Colonic mucosa (tissue), 4 donors: Measurements from ENCODE around the gene TFIP11. TPM values are rescaled to one million over a fixed set of nuclear protein-coding genes. Genes with fewer than 3 reads are reported as not detected.

ENCODE experiments used
- DNase-seq: peaks from one replicate; pipeline ENCODE4 v3.0.0-alpha.2; 2020
- H3K27ac ChIP-seq: fragments of 200-600 bp; one replicate; pipeline ENCODE4 v1.8.0; 2021
- H3K27me3 ChIP-seq: fragments of 200-600 bp; one replicate; pipeline ENCODE4 v1.8.0; 2021
- H3K36me3 ChIP-seq: fragments of 200-600 bp; one replicate; pipeline ENCODE4 v1.8.0; 2021
- H3K4me1 ChIP-seq: fragments of 200-600 bp; one replicate; pipeline ENCODE4 v1.8.0; 2021; ENCODE audit warnings: mild to moderate bottlenecking
- H3K4me3 ChIP-seq: fragments of 200-600 bp; one replicate; pipeline ENCODE4 v1.8.0; 2021
- H3K9ac ChIP-seq, 2 donors: one replicate each; pipeline ENCODE4 v1.7.0; 2013; ENCODE audit warnings: control low read depth in 2 of 2, low read depth in 2 of 2, low read length in 2 of 2
- H3K9me3 ChIP-seq: fragments of 200-600 bp; one replicate; pipeline ENCODE4 v1.8.0; 2021
- intact Hi-C: fragments of 100-400 bp; cut with DNase I; formaldehyde crosslinking; loops from one replicate; pipeline ENCODE4 v1.14.1; 2022
- total RNA-seq, 2 donors: library from RNA; stranded (reverse); fragmentation: NEBNext Ultra II Directional in 1 of 2; extraction: Animal tissue kit (Norgen Biotek cat#: 25700) in 1 of 2; gene quantifications; one replicate each; pipeline ENCODE4 v1.2.1, GENCODE V29; 2021
- TF ChIP-seq, protein P1 (sequence below): fragments of 200-600 bp; IDR thresholded peaks from one replicate; pipeline ENCODE4 v1.8.0; 2022; ENCODE audit warnings: antibody characterized with exemption, mild to moderate bottlenecking
- donor health status: healthy.
- donor health status: DM: no; HTN: no; CAD: no.
- donor health status: DM: no; HTN: no; CAD: no.

The TFIP11 gene
- total RNA-seq, 2 donors from 2014 or later: 31.8 to 36.4 TPM

DNA sequence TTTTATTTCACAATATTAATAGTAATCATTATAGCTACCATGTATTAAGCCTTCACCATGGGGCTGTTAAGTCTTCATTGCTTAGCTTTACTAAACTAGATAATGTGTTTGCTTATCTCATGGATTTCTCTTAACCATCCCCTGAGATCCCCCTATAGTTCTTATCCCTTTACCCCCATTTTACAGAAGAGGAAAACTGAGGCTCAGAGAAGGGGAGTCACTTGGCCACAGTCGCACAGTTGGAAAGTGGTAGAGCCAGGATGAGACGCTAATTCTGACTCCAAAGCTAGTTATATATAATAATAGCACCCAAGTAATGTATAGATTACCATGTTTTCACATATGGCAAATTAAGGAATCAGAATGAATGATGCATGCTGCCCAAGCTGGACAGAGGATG is 9.7 kb upstream of the TFIP11 start:
- H3K36me3 ChIP-seq: no peaks in the 10 kb centered on the region
- no peaks in the 10 kb centered on the region for H3K27me3 ChIP-seq
- intact Hi-C loops: no loop called here
- no peaks in the 10 kb centered on the region for H3K4me1 ChIP-seq
- H3K27ac ChIP-seq: no peak overlapping the region
- no peak overlapping the region for H3K9ac ChIP-seq
- no peaks in the 10 kb centered on the region for H3K9me3 ChIP-seq
- TF ChIP-seq, protein P1, sequence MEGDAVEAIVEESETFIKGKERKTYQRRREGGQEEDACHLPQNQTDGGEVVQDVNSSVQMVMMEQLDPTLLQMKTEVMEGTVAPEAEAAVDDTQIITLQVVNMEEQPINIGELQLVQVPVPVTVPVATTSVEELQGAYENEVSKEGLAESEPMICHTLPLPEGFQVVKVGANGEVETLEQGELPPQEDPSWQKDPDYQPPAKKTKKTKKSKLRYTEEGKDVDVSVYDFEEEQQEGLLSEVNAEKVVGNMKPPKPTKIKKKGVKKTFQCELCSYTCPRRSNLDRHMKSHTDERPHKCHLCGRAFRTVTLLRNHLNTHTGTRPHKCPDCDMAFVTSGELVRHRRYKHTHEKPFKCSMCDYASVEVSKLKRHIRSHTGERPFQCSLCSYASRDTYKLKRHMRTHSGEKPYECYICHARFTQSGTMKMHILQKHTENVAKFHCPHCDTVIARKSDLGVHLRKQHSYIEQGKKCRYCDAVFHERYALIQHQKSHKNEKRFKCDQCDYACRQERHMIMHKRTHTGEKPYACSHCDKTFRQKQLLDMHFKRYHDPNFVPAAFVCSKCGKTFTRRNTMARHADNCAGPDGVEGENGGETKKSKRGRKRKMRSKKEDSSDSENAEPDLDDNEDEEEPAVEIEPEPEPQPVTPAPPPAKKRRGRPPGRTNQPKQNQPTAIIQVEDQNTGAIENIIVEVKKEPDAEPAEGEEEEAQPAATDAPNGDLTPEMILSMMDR: no peak
- DNase-seq: no peak
- no peak overlapping the region for H3K4me3 ChIP-seq

- Histone ChIP-seq H3K36me3 (no peaks in the 10 kb centered on the region), H3K27me3 (no peaks in the 10 kb centered on the region), H3K9ac (no peak overlapping the region), H3K4me3 (no peak overlapping the region), H3K27ac (no peak overlapping the region), H3K9me3 (no peaks in the 10 kb centered on the region), H3K4me1 (no peaks in the 10 kb centered on the region)
- no peak for DNase-seq
- intact Hi-C loops: no loop called here
- TF ChIP-seq, protein P1: no peak
Observed at GRCh38 chr22:26517429-26517828, 5.2 kb upstream of the TFIP11 start.

DNA sequence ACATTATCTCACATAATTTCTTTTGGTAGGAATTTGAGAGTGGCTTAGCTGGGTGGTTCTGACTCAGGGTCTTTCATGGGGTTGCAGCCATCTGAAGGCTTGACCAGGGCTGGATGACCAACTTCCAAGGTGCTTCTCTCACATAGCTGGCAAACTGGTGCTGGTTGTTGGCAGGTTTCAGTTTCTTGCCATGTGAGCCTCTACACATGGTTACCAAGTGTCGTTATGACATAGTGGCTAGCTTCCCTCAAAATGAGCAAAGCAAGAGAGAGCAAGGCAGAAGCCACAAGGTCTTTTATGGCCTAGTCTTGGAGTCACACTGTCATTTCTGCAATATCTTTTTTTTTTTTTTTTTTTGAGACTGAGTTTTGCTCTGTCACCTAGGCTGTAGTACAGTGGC is 4.2 kb upstream of the TFIP11 start:
- intact Hi-C loops: no loop called here
- peaks cover under 1% of the 10 kb centered on the region for H3K4me1 ChIP-seq
- DNase-seq: no peak
- TF ChIP-seq, protein P1: no peak
- H3K27ac ChIP-seq: no peak overlapping the region
- H3K36me3 ChIP-seq: no peaks in the 10 kb centered on the region
- H3K9ac ChIP-seq: no peak overlapping the region
- no peak overlapping the region for H3K4me3 ChIP-seq
- H3K9me3 ChIP-seq: no peaks in the 10 kb centered on the region
- no peaks in the 10 kb centered on the region for H3K27me3 ChIP-seq

DNA sequence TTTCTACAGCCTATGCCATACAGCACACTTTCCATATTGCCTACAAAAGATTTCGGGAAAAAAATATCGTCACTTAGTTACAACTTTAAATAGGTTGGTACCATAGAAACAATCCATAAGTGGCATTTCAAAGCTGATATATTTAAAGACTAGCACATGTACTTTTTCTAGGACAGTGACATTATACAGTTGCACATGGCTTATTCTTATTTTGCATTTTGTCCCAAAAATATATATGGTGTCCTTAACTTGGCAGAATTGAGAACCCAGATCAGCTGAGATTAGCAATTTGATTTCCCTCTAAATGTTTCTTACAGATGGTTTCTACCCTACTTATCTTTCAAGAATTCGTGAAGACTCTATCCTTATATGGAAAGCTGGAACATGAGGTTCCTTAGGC is 3.7 kb upstream of the TFIP11 start:
- Histone ChIP-seq H3K4me3 (no peak overlapping the region), H3K9ac (no peak overlapping the region), H3K9me3 (no peaks in the 10 kb centered on the region), H3K4me1 (peaks cover 3% of the 10 kb centered on the region), H3K27ac (no peak overlapping the region), H3K27me3 (no peaks in the 10 kb centered on the region), H3K36me3 (no peaks in the 10 kb centered on the region)
- no peak for DNase-seq
- intact Hi-C loops: no loop called here
- TF ChIP-seq, protein P1: no peak

DNA sequence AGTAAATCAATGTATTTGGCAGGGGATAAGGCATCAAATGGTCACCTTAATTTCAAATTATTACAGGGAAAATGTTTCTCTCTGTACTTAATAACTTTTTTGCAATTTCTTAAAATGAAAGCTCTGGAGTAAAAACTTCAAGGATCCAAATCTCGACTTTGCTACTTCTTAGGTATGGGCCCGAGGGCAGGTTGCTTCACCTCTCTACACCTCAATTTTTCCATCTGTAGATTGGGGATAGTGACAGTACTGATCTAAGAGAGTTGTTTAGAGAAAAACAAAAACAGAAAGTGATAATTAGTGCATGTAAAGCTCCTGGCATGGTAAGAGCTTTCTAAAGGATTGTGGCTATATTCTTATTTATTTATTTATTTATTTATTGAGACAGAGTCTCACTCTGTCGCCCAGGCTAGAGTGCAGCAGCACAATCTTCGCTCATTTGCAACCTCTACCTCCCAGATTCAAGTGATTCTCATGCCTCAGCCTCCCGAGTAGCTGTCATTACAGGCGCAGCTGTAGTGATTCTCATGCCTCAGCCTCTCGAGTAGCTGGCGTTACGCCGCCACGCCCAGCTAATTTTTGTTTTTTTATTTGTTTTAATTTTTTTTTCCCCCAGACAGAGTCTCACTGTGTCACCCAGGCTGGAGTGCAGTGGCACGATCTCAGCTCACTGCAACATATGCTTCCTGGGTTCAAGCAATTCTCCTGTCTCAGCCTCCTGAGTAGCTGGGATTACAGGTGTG is 2.3 kb upstream of the TFIP11 start:
- Histone ChIP-seq H3K27ac (no peak overlapping the region), H3K27me3 (no peaks in the 10 kb centered on the region)
- intact Hi-C loops: no loop called here

More for the DNA sequence above, 2.3 kb upstream of the TFIP11 start:
- H3K4me3 ChIP-seq: no peak overlapping the region
- H3K9ac ChIP-seq: no peak overlapping the region
- peaks cover 7% of the 10 kb centered on the region for H3K4me1 ChIP-seq
- no peaks in the 10 kb centered on the region for H3K9me3 ChIP-seq
- H3K36me3 ChIP-seq: no peaks in the 10 kb centered on the region
- TF ChIP-seq, protein P1: no peak
- DNase-seq: no peak
